GM15510 (cell line): ENCODE data around the gene CARMIL1.

Experiments used
- POLR2A ChIP-seq: IDR thresholded peaks from 3 replicates; pipeline ENCODE4 v1.6.1; 2011; ENCODE audit warnings: borderline replicate concordance; ENCODE audit not compliant: insufficient read length; ENCODE audit errors: extremely low read depth

The CARMIL1 gene

DNA sequence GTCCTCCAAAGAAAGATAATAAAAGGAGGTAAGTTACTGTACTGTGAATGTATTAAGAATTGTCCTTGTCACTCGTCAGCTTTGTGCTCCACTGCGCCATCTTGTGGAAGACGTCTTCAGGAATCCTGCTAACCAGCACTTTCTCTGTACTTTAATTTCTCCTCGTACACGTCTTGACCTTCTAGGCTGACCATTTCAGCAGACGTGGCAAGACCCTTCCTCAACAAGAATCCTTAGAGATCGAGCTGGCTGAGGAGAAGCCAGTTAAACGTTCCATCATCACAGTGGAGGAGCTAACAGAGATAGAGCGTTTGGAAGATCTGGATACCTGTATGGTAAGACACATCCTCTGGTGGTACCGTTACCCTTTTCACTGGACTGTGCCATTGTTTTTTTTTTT, 277.3 kb downstream of the CARMIL1 start:
- TF ChIP-seq POLR2A, result no peak

DNA sequence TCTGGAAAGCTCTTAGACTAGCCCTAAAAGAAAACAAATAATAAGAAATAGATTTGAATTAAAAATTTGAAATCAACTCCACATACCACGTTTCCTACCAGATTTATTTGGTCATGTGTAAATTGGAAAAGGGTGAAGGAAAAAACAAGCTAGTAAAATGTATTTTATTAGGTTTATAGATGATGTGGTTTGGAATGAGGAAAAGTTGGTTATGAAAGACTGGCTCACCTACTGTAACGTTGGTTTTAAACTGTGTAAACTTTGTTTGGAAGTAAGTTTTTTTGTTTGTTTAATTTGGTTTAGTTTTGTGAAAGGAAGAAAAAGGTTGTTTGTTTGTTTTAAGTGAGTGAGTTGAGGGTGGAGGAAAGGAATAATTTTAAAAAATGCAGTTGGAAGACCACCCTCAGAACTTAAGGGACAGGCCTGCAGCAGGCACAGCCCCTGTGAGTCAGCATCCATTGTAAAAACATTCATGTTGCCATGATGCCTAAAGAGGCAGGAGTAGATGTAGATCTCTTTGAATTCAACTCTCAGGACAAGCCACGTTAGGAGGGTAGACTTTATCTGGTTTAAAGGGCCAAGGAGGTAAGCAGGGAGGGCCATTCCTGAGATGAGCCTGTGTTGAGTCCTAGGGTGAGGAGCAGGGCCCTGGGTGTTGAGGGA, 279.1 kb downstream of the CARMIL1 start:
- TF ChIP-seq POLR2A, result no peak

DNA sequence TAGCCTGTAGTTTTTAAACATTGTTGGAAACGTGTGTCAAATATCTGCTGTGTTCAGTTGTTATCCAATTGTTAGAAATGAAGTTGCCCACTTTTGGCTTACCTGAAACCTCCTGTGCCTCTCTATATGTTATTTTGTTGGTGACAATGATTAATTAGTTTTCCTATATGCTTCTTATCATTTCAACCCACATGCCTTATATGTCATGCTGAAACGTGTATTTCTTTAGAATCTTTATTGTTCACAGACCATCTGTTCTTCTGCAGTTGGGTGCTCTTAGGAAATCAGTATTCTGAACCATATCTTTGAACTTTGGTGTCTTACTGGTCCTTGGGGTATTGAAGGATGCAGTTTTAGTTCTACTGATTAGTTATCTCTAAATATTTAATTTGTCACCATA, 281.7 kb downstream of the CARMIL1 start:
- TF ChIP-seq POLR2A, result no peak

DNA sequence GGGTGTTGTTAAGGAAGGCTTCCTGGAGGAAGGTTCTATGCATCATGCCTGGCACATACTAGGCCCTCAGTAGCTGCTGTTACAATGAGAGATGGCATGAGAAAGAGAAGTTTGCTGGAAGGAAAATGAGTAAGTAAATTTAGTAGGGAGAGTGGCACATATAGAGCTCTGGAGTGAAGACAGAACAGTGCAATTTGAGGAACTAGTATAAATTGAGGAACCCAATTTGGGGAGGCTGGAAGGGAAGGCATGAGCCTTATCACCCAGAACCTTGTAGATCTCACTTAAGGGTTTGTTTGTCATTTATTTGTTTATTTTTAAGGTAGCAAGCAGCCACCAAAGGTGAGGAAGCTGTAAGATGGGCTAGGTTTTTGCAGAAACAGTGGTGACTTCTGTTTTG, 285.8 kb downstream of the CARMIL1 start:
- no peak for TF ChIP-seq POLR2A

DNA sequence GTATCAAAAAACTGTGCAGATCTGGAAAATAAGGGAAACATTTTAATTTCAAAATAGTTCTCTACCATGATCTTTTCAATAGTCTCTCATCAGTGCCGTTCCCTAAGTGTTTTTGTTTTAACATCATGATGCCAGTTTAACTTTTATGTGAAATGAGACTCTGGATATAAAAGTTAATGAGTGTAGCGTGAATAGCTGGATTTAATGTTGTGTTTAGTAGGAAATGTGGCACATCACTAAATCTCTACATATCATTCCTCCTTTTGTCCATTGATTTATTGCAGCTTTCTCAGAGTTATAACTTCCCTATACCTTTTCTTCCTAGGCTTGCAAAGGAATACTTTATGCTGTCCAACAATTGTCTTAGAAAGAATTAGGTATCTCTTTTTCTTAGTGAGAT, 291.4 kb downstream of the CARMIL1 start:
- TF ChIP-seq POLR2A, result no peak

DNA sequence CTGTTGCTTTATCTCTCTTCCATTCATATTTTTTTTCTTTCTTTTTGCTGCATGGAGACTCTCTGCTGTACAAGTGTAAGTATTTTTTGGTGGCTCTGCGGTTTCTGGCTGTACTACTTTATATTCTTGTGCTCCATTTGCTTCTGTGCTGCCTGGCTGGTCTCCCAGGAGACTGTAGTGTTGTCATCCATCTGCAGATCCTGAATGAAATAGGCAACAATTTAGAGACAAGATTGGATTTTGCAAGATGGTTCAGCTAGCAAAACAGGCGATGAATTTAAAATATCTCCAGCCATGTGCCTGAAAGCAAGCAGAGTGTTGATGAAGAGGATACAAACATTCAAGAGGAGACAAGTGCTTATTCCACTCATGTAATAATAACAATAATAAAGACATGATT, 297.7 kb downstream of the CARMIL1 start:
- no peak for TF ChIP-seq POLR2A

DNA sequence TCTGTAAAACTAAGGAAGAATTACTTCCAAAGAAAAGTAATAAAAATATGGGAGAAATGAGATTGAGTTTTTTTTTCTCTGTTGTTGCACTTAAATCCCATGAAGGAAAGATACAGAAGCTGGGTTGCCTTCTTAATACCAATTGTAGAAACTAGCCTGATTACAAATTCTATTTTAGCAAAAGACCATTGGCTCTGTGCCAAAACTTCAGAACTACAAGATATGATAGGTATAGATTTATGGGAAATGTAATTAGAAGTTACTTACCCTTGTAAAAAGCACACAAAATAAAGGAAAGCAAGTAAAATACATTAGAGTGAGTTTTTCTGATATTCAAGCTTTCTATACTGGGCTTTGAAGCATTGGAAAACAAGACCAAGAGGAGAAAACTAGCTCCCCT, 299.4 kb downstream of the CARMIL1 start:
- TF ChIP-seq POLR2A, result no peak

DNA sequence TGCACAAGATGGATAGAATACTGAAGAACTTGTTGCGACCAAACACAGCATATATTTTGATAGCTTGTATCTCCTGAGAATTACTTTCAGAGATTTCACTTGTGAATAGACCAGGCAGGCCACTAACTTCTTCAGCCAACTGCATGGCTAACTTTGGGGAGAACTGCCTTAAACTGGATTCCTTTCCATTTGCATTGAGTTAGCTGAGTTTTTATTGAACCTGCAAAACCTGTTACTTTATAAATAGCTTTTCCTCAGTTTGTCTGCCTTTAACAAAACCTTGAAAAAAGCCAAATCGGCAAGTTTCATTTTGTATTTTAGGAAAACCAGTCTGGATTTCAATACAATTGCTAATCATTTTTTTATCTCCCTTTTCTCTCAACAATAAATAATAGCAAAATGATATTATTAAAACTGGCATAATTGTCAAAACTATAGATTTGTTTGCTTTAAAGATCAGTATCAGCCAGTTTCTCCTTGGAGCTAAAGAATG, 300.3 kb downstream of the CARMIL1 start:
- no peak for TF ChIP-seq POLR2A

DNA sequence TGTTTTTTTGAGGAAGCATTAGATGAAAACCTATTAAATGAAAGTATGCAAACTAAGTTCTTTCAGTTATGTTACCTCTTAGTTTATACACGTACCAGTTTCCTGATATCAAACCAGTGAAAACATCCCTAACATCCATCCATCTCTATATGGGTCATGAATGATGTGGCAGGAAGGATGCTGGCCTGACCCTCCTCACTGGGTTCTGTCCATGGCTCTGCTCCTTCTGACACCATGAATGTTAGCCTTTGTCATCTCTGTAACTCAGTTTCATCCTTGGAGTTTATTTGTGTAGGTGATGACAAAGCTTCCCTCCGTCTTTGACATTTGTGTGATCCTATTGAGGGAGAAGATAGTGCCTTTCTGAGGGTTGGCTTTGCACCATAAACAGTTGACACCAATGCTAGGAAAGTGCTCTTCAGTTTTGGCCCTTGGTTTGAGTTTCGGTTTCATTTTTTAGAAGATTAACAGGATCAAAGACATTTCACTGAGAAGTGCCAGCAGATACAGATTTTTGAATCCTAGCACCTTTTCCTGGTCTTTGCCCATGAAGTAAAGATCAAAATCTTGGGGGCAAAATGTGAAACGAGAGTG, 300.8 kb downstream of the CARMIL1 start:
- TF ChIP-seq POLR2A, result no peak

DNA sequence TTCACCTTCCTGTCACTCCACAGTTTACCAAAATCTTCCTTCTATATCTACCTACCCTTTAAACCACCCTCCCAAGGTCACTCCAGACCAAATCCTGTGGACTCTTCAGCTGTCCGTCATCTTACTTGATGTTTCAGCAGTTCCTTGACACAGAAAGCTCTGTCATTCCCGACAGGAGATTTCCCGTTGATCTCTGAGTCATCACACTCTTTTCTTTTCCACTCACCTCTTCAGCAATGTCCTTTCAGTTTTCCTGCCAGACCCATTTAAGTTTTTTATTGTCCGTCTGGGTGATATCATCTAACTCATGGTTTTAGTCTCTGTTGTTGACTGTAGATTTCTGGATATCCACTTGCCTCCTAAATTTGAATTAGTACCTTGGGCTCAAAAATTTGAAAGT, 302.9 kb downstream of the CARMIL1 start:
- no peak for TF ChIP-seq POLR2A

DNA sequence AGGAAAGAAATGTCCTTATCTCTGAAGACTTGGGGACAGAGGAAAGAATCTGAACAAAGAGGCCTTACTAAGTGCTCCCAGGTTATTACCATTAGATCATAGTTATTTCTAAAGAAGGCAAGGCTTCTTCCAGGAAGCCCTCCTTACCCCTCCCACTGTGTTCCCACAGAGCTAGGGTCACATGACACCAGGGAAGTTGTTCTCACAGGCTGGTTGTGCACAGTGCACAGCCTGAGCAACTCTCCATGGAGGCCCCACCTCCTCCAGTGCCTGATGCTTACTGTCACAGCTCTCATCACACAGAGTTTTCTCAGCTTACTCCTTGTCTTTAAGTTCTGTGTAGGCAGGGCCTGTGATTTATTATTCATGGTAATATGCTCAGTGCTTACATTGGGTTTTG, 303.9 kb downstream of the CARMIL1 start:
- no peak for TF ChIP-seq POLR2A

DNA sequence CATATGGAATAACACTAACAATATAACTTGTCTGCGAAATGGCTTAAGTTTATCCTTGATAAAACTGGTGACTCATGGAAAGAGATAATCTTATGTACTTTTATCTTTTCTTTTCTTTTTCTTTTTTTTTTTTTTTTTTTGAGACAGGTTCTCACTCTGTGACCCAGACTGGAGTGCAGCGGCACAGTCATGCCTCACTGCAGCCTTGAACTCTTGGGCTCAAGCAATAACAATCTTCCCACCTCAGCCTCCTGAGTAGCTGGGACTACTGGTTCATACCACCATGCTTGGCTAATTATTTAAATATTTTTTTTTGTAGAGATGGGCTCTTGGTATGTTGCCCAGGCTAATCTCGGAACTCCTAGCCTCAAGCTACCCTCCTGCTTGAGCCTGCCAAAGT, 304.7 kb downstream of the CARMIL1 start:
- TF ChIP-seq POLR2A, result no peak

DNA sequence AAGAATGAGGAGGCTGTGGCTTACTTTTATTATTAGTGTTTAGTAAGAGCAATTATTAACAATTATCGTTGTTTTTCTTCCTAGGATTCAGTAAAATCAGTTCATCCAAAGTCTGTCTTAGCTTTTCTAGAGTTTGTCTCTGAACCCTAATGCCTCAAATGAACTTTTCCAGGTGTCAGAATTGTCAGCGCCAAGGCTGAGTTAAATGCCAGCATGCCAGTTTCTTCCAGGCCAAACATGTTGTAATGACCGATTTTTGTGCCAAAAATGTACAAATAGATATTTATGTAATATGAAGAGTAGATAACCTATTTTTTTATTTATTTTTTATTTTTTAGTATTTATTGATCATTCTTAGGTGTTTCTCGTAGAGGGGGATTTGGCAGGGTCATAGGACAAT, 306.1 kb downstream of the CARMIL1 start:
- no peak for TF ChIP-seq POLR2A

DNA sequence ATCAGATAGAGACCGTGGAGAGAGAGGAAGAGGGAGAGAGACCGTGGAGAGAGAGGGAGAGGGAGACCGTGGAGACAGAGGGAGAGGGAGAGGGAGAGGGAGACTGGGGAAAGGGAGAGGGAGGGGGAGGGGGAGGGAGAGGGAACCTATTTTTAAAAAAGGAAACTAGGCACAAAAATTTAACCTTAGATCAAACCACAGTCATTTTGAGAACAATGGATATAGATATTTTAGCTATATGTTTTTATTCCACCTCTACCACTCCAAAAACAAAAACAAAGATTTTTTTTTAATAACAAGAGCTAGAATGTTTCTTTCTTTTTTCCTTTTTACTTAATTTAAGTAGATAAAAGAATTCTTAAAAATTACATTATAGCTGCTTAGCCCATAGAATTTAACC, 307.8 kb downstream of the CARMIL1 start:
- no peak for TF ChIP-seq POLR2A

DNA sequence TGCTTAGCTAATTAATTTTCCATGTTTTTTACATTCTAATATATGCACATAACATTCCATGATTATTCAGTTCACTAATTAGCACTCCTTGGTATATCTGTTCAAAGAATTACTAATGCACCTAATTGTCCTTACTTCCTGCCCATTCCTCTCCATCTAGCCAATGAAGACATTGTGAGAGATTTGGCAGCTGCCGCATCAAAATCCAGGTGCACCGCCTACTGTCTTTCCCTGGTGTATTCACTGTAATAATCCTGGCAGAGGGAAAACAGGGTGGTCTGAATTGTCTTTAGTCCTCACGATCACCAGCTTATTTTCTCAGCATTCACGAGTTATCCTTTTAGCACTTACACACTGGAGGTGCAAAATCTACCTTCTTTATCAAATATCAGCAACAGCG, 311.8 kb downstream of the CARMIL1 start:
- no peak for TF ChIP-seq POLR2A
